Endodermal cell (in vitro differentiated cells): Measurements from ENCODE around the gene PRPF40B. TPM values are rescaled to one million over a fixed set of nuclear protein-coding genes. Genes with fewer than 3 reads are reported as not detected.

Experiments
- DNase-seq: peaks from one replicate; pipeline ENCODE4 v3.0.0-alpha.2; 2017
- H3K27ac ChIP-seq: 2 replicates; pipeline ENCODE4 v1.5.1; 2013; ENCODE audit warnings: mild to moderate bottlenecking, low read depth, low read length, moderate library complexity
- H3K27me3 ChIP-seq: 2 replicates; pipeline ENCODE4 v1.6.1; 2013; ENCODE audit warnings: mild to moderate bottlenecking, low read length, moderate library complexity; ENCODE audit not compliant: insufficient read depth, control insufficient read depth, poor library complexity, severe bottlenecking
- H3K36me3 ChIP-seq: 2 replicates; pipeline ENCODE4 v1.7.0; 2013; ENCODE audit warnings: mild to moderate bottlenecking, low read length, moderate library complexity; ENCODE audit not compliant: control insufficient read depth, insufficient read depth
- H3K4me1 ChIP-seq: one replicate; pipeline ENCODE4 v1.7.0; 2013; ENCODE audit warnings: low read length; ENCODE audit not compliant: control insufficient read depth, insufficient read depth
- H3K4me3 ChIP-seq: 2 replicates; pipeline ENCODE4 v1.5.1; 2013; ENCODE audit warnings: mild to moderate bottlenecking, low read length, moderate library complexity
- H3K9ac ChIP-seq: 2 replicates; pipeline ENCODE4 v1.6.1; 2013; ENCODE audit warnings: mild to moderate bottlenecking, low read length, moderate library complexity; ENCODE audit not compliant: poor library complexity, severe bottlenecking; ENCODE audit errors: extremely low read depth
- H3K9me3 ChIP-seq: 2 replicates; pipeline ENCODE4 v1.6.1; 2013; ENCODE audit warnings: mild to moderate bottlenecking, low read length, moderate library complexity; ENCODE audit not compliant: control insufficient read depth
- H3K27ac Mint-ChIP-seq: 2 replicates; pipeline ENCODE4 v1.8.0; 2020; ENCODE audit warnings: mixed read lengths
- H3K27me3 Mint-ChIP-seq: 2 replicates; pipeline ENCODE4 v1.8.0; 2021; ENCODE audit warnings: mild to moderate bottlenecking, mixed read lengths; ENCODE audit not compliant: insufficient read depth
- H3K36me3 Mint-ChIP-seq: 2 replicates; pipeline ENCODE4 v1.8.0; 2020; ENCODE audit warnings: low read depth, mixed read lengths
- H3K4me1 Mint-ChIP-seq: 2 replicates; pipeline ENCODE4 v1.8.0; 2020; ENCODE audit warnings: mixed read lengths
- H3K4me3 Mint-ChIP-seq: 2 replicates; pipeline ENCODE4 v1.8.0; 2020; ENCODE audit warnings: mild to moderate bottlenecking, moderate library complexity, mixed read lengths
- H3K9me3 Mint-ChIP-seq: 2 replicates; pipeline ENCODE4 v1.8.0; 2020; ENCODE audit warnings: mild to moderate bottlenecking, mixed read lengths
- WGBS, 2 experiments: methylation state at CpG; one replicate each; pipeline versions ENCODE4 v1.1.5 to v1.1.7; 2013; ENCODE audit warnings: missing lambda C conversion rate in 2 of 2, mixed read lengths in 1 of 2; ENCODE audit not compliant: insufficient coverage in 1 of 2, insufficient read length in 1 of 2; 5-methylcytosine and 5-hydroxymethylcytosine counted together
- total RNA-seq, 2 donors: library from RNA; stranded (reverse); fragmentation: NEBNext Ultra II Directional in 1 of 2; extraction: Animal tissue kit (Norgen Biotek cat#: 25700) in 1 of 2; gene quantifications; 2 replicates in 1 of 2; 3 replicates in 1 of 2; pipeline ENCODE4 v1.2.1, GENCODE V29; 2021
- TF ChIP-seq, protein P1 (sequence below): fragments of 200-600 bp; sonication (generic); conservative IDR thresholded peaks from 2 replicates; pipeline ENCODE4 v1.5.0; 2021; ENCODE audit warnings: antibody characterized with exemption, mild to moderate bottlenecking

PRPF40B gene
- total RNA-seq, 2 donors from 2014 or later, result 33.8 to 45.6 TPM

DNA sequence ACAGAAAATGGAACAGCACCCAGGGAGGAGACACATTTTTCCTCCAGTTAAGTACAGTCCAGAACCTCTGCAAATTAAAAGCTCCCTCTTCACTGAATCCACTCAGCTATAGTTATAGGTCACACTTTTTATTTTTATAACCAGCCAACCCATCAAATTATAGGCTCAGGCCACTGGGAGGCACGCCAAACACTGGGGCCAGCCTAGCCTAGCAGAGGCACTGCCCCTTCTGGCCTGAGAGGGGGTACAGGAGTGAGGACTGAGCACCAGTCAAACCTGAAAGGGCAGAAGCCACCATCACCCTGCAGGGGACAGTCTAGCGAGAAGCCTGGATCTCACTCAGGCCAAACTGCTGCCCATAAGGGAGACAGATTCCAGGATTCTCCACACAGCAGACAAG is 64.6 kb downstream of the PRPF40B start:
- WGBS, 2 experiments, result 95% methylated on average over 2 of the region's 2 CpGs; no CpG with 5 or more reads in 1 of the 2 experiments
- DNase-seq, result peak; percentile 87
- H3K27ac Mint-ChIP-seq, result no peak overlapping the region

DNA sequence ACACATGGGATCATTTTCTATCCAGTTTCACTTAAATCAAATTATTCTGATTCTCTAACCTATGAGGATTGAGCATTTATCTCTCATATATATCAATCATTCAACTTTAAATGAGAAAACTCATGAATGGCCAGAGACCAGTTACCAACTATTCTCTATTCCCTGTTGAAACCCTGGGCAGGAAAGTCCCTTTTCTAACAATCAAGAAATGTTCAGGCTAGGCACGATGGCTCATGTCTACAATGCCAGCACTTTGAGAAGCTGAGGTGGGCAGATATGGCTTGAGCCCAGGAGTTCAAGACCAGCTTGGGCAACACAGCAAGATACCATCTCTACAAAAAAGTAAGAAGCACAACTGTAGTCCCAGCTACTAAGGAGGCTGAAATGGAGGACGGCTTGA is 65.9 kb downstream of the PRPF40B start:
- Mint-ChIP-seq H3K9me3 (no peaks in the 10 kb centered on the region), H3K4me1 (peaks cover 30% of the 10 kb centered on the region), H3K27me3 (no peaks in the 10 kb centered on the region), H3K36me3 (peaks cover 6% of the 10 kb centered on the region), H3K27ac (no peak overlapping the region), H3K4me3 (no peak overlapping the region)
- Histone ChIP-seq H3K9me3 (no peaks in the 10 kb centered on the region), H3K36me3 (no peaks in the 10 kb centered on the region), H3K4me1 (peaks cover 8% of the 10 kb centered on the region), H3K27me3 (no peaks in the 10 kb centered on the region), H3K4me3 (no peak overlapping the region), H3K27ac (no peak overlapping the region), H3K9ac (no peak overlapping the region)
- 93 to 100% methylated on average over 1 to 2 of the region's 2 CpGs for WGBS, 2 experiments
- TF ChIP-seq, protein P1, sequence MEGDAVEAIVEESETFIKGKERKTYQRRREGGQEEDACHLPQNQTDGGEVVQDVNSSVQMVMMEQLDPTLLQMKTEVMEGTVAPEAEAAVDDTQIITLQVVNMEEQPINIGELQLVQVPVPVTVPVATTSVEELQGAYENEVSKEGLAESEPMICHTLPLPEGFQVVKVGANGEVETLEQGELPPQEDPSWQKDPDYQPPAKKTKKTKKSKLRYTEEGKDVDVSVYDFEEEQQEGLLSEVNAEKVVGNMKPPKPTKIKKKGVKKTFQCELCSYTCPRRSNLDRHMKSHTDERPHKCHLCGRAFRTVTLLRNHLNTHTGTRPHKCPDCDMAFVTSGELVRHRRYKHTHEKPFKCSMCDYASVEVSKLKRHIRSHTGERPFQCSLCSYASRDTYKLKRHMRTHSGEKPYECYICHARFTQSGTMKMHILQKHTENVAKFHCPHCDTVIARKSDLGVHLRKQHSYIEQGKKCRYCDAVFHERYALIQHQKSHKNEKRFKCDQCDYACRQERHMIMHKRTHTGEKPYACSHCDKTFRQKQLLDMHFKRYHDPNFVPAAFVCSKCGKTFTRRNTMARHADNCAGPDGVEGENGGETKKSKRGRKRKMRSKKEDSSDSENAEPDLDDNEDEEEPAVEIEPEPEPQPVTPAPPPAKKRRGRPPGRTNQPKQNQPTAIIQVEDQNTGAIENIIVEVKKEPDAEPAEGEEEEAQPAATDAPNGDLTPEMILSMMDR, result no peak
- DNase-seq, result no peak

More for the DNA sequence above, 64.6 kb downstream of the PRPF40B start:
- H3K27me3 Mint-ChIP-seq, result no peaks in the 10 kb centered on the region
- Histone ChIP-seq H3K27me3 (no peaks in the 10 kb centered on the region), H3K27ac (no peak overlapping the region), H3K4me3 (no peak overlapping the region), H3K9ac (no peak overlapping the region), H3K9me3 (no peaks in the 10 kb centered on the region), H3K4me1 (peaks cover 16% of the 10 kb centered on the region), H3K36me3 (no peaks in the 10 kb centered on the region)
- H3K4me3 Mint-ChIP-seq, result no peak overlapping the region
- TF ChIP-seq, protein P1, result peak; percentile 62
- H3K36me3 Mint-ChIP-seq, result peaks cover 6% of the 10 kb centered on the region
- peaks cover 41% of the 10 kb centered on the region for H3K4me1 Mint-ChIP-seq
- H3K9me3 Mint-ChIP-seq, result no peaks in the 10 kb centered on the region

DNA sequence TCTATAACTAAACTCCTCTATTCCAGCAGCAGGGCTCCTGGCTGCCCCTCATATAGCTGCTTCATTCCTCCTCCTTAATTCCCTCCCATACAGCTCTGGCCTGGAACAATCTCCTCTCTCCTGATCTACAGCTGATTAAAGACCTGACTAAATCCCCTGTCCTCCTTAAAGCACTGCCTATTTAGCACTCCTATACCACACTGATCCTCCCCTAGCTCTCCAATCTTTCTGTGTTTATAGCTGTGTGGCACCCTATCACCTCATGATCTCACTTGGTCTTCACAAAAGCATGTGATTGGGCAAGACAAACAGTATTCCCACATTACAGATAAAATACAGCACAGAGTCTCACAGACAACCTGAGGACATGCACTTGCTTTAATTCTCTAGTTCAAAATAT is 66.4 kb downstream of the PRPF40B start:
- Mint-ChIP-seq H3K27ac (no peak overlapping the region), H3K4me1 (peaks cover 25% of the 10 kb centered on the region), H3K27me3 (no peaks in the 10 kb centered on the region), H3K9me3 (no peaks in the 10 kb centered on the region), H3K4me3 (no peak overlapping the region), H3K36me3 (peaks cover 6% of the 10 kb centered on the region)
- DNase-seq, result no peak
- Histone ChIP-seq H3K27me3 (no peaks in the 10 kb centered on the region), H3K9ac (no peak overlapping the region), H3K36me3 (no peaks in the 10 kb centered on the region), H3K4me3 (no peak overlapping the region), H3K27ac (no peak overlapping the region), H3K9me3 (no peaks in the 10 kb centered on the region), H3K4me1 (peaks cover 3% of the 10 kb centered on the region)
- TF ChIP-seq, protein P1, result no peak
